ENCODE data around the gene FSD1. TPM values are rescaled to one million over a fixed set of nuclear protein-coding genes. Genes with fewer than 3 reads are reported as not detected.

The FSD1 gene
- total RNA-seq, 1 donor from 2014 or later: 15.6 TPM

DNA sequence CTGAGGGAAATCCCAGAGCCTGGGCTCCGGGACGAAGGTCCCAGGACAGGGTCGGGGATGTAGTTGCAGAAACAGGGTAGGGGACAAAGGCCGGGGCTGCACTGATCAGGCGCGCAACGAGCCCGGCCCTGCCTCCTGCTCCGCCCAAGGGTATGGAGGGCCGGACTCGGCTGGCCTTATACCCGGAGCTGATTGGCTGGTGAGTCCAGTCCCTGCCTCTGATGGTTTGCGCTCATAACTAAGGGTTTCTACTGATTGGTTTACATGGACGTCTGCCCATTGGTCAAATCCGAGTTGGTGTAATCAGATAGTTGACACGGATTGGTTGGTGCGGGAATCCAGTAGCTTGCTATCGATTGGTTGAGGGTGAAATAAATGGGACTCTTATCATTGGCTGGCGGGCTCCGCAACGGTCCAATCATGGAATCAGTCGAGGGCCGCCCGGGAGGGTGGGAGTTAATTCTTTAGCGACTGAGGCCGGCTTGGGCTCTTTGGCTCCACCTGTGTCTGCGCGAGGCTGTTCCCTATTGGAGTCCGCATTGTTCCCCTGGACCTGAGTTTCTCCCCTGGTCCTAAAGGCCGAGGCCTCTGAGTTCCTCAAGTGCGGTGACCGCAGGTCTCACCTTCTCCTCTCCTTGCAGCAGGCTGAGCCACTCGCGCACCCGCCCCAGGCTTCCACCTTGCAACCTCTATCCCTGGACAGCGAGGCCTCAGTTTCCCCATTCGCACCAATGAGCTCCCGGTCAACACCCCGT, 38.4 kb downstream of the FSD1 start:
- peak; percentile 98 for DNase-seq (ENCODE audit: extremely low spot score, unreplicated experiment)
- H3K27me3 Mint-ChIP-seq (ENCODE audit: unreplicated experiment): no peaks in the 10 kb centered on the region
- peaks cover 5% of the 10 kb centered on the region for H3K36me3 Mint-ChIP-seq (ENCODE audit: unreplicated experiment)
- peaks cover 17% of the 10 kb centered on the region for H3K4me1 Mint-ChIP-seq (ENCODE audit: unreplicated experiment)
- H3K27ac Mint-ChIP-seq (ENCODE audit: unreplicated experiment): peak overlapping the region; percentile 94
- H3K4me3 Mint-ChIP-seq (ENCODE audit: unreplicated experiment): peak overlapping the region; percentile 91
- H3K9me3 Mint-ChIP-seq (ENCODE audit: unreplicated experiment): no peaks in the 10 kb centered on the region
- TF ChIP-seq, protein P1, sequence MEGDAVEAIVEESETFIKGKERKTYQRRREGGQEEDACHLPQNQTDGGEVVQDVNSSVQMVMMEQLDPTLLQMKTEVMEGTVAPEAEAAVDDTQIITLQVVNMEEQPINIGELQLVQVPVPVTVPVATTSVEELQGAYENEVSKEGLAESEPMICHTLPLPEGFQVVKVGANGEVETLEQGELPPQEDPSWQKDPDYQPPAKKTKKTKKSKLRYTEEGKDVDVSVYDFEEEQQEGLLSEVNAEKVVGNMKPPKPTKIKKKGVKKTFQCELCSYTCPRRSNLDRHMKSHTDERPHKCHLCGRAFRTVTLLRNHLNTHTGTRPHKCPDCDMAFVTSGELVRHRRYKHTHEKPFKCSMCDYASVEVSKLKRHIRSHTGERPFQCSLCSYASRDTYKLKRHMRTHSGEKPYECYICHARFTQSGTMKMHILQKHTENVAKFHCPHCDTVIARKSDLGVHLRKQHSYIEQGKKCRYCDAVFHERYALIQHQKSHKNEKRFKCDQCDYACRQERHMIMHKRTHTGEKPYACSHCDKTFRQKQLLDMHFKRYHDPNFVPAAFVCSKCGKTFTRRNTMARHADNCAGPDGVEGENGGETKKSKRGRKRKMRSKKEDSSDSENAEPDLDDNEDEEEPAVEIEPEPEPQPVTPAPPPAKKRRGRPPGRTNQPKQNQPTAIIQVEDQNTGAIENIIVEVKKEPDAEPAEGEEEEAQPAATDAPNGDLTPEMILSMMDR (IDR thresholded peaks at IDR 0.05): peak; percentile 52

DNA sequence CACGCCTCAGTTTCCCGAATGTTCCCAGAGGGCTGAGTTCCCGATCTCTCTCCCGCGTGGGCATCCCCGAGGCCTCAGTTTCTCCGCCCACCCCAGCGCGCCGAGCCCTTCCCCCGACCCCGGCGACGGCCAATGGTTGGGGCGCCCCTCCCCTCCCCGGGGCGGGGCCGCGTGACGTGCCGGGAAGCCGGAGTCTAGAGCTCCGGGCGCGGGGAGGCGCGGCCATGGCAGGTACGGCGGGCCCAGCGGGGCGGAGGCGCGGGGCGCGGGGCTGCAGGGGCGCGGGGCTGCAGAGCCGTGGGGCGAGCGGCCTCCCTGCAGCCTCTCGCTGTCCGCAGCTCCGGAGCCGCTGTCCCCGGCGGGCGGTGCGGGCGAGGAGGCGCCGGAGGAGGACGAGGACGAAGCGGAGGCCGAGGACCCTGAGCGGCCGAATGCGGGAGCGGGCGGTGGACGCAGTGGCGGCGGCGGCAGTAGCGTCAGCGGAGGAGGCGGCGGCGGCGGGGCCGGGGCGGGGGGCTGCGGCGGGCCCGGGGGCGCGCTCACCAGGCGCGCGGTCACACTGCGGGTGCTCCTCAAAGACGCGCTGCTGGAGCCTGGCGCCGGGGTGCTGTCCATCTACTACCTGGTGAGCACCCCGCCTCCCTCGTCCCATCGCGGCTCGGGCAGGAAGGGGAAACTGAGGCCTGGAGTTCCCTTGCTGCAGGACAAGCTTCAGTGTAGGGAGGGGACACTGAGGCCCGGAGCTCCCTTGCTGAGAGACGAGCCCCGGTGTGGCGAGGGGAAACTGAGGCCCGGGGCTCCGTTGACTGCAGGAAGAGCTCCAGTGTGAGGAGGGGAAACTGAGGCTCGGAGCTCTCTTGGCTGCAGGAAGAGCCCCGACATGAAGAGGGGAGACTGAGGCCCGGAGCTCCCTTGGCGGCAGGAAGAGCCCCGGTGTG, 39.2 kb downstream of the FSD1 start, which contains the start of gene MPND:
Gene MPND (plus strand): TSS at position 193 of the 938 bp plus-strand sequence. CDS start 32 bp downstream, at position 225.
- Mint-ChIP-seq H3K4me3 (ENCODE audit: unreplicated experiment) (peak within 1 kb of the TSS; percentile 91), H3K27me3 (ENCODE audit: unreplicated experiment) (no peaks in the 10 kb centered on the region), H3K27ac (ENCODE audit: unreplicated experiment) (peak within 1 kb of the TSS; percentile 94), H3K36me3 (ENCODE audit: unreplicated experiment) (peaks cover 6% of the 10 kb centered on the region), H3K4me1 (ENCODE audit: unreplicated experiment) (peaks cover 11% of the 10 kb centered on the region), H3K9me3 (ENCODE audit: unreplicated experiment) (no peaks in the 10 kb centered on the region)
- DNase-seq (ENCODE audit: extremely low spot score, unreplicated experiment): peak; percentile 96
- TF ChIP-seq, protein P1 (IDR thresholded peaks at IDR 0.05): no peak

DNA sequence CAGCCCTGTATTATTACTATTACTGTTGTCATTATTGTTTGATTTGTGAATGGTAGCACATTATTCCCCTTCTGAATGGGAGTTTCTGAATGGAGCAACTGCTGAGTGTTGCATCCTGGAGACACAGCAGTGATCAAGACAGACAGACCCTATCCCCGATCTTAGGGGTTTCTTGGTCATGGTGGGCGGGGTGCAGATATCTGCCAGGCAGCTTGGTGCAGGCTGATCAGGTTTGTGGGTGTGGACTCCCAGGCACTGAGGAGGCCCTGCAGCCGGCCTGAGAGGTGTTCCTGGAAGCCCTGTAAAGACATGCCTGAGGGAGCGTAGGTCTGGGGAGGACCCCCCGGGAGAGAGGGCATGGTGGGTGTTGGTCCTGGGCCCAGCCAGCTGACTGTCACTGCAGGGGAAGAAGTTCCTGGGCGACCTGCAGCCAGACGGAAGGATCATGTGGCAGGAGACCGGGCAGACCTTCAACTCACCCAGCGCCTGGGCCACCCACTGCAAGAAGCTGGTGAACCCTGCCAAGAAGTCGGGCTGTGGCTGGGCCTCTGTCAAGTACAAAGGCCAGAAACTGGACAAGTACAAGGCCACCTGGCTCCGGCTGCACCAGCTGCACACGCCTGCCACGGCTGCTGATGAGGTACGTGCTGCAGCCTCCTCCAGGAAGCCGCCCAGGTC, 41.1 kb downstream of the FSD1 start:
- no peaks in the 10 kb centered on the region for H3K27me3 Mint-ChIP-seq (ENCODE audit: unreplicated experiment)
- no peak overlapping the region for H3K27ac Mint-ChIP-seq (ENCODE audit: unreplicated experiment)
- H3K4me3 Mint-ChIP-seq (ENCODE audit: unreplicated experiment): peak overlapping the region; percentile 26
- TF ChIP-seq, protein P1 (IDR thresholded peaks at IDR 0.05): no peak
- no peak for DNase-seq (ENCODE audit: extremely low spot score, unreplicated experiment)
- peaks cover 10% of the 10 kb centered on the region for H3K4me1 Mint-ChIP-seq (ENCODE audit: unreplicated experiment)
- peaks cover 6% of the 10 kb centered on the region for H3K36me3 Mint-ChIP-seq (ENCODE audit: unreplicated experiment)
- H3K9me3 Mint-ChIP-seq (ENCODE audit: unreplicated experiment): no peaks in the 10 kb centered on the region

DNA sequence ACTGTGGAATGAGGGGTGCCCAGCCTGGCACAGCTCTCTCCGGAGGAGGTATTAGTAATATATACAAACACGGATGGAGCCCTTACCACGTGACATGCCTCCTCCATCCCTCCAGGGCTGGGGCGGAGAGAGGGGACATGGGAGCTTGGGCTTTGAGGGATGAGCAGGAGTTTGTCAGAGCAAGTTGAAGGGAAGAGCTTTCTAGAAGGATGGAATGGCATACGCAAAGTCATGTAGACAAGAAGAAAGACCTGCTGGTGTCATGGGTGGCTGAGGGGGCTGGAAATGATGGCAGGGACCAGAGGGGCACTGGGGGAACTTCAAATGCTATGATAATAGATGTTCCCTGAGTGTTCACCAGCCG, 41.6 kb downstream of the FSD1 start:
- H3K36me3 Mint-ChIP-seq (ENCODE audit: unreplicated experiment): peaks cover 6% of the 10 kb centered on the region
- no peak overlapping the region for H3K27ac Mint-ChIP-seq (ENCODE audit: unreplicated experiment)
- TF ChIP-seq, protein P1 (IDR thresholded peaks at IDR 0.05): no peak
- H3K4me1 Mint-ChIP-seq (ENCODE audit: unreplicated experiment): peaks cover 10% of the 10 kb centered on the region
- no peak for DNase-seq (ENCODE audit: extremely low spot score, unreplicated experiment)
- no peaks in the 10 kb centered on the region for H3K9me3 Mint-ChIP-seq (ENCODE audit: unreplicated experiment)
- no peaks in the 10 kb centered on the region for H3K27me3 Mint-ChIP-seq (ENCODE audit: unreplicated experiment)
- no peak overlapping the region for H3K4me3 Mint-ChIP-seq (ENCODE audit: unreplicated experiment)
